Type B pancreatic cell (in vitro differentiated cells): ENCODE measurements around the gene ENOSF1. TPM values are rescaled to one million over a fixed set of nuclear protein-coding genes. Genes with fewer than 3 reads are reported as not detected.

Experiments
- DNase-seq: peaks from one replicate; pipeline ENCODE4 v3.0.0; 2021; ENCODE audit warnings: mixed read lengths; ENCODE audit not compliant: unreplicated experiment; ENCODE audit errors: extremely low spot score
- H3K27ac Mint-ChIP-seq: 2 replicates; pipeline ENCODE4 v1.8.0; 2021; ENCODE audit warnings: mild to moderate bottlenecking, mixed read lengths
- H3K27me3 Mint-ChIP-seq: 2 replicates; pipeline ENCODE4 v1.8.0; 2021; ENCODE audit warnings: mixed read lengths
- H3K36me3 Mint-ChIP-seq: 2 replicates; pipeline ENCODE4 v1.8.0; 2021; ENCODE audit warnings: mixed read lengths
- H3K4me1 Mint-ChIP-seq: one replicate; pipeline ENCODE4 v1.8.0; 2021; ENCODE audit warnings: mixed read lengths; ENCODE audit not compliant: unreplicated experiment
- H3K4me3 Mint-ChIP-seq: 2 replicates; pipeline ENCODE4 v1.8.0; 2021; ENCODE audit warnings: mild to moderate bottlenecking, mixed read lengths
- H3K9me3 Mint-ChIP-seq: 2 replicates; pipeline ENCODE4 v1.8.0; 2021; ENCODE audit warnings: mixed read lengths
- total RNA-seq: library from RNA; stranded (reverse); gene quantifications from 2 replicates; pipeline ENCODE4 v1.2.1, GENCODE V29; 2021; ENCODE audit warnings: low replicate concordance
- TF ChIP-seq, protein P1 (sequence below): fragments of 200-600 bp; sonication (generic); conservative IDR thresholded peaks from 2 replicates; pipeline ENCODE4 v1.5.0; 2021; ENCODE audit warnings: antibody characterized with exemption, mild to moderate bottlenecking

Gene ENOSF1
- total RNA-seq, 1 donor from 2014 or later: 63.1 TPM

DNA sequence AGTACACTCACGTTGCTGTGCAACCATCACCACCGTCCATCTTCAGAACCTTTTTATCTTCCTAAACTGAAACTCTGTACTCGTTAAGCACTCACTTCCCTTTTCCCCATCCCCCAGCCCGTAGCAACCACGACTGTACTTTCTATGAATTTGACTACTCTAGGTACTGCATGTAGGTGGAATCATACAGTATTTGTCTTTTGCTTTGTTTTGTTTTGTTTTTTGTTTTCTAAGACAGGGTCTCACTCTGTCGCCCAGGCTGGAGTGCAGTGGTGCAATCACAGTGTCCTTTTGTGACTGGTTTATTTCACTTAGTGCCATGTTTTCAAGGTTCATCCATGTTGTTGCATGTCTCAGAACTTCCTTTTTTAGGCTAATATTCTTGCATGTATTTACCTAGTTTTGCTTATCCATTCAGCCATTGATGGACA lies 62.0 kb downstream of the ENOSF1 start:
- TF ChIP-seq, protein P1, sequence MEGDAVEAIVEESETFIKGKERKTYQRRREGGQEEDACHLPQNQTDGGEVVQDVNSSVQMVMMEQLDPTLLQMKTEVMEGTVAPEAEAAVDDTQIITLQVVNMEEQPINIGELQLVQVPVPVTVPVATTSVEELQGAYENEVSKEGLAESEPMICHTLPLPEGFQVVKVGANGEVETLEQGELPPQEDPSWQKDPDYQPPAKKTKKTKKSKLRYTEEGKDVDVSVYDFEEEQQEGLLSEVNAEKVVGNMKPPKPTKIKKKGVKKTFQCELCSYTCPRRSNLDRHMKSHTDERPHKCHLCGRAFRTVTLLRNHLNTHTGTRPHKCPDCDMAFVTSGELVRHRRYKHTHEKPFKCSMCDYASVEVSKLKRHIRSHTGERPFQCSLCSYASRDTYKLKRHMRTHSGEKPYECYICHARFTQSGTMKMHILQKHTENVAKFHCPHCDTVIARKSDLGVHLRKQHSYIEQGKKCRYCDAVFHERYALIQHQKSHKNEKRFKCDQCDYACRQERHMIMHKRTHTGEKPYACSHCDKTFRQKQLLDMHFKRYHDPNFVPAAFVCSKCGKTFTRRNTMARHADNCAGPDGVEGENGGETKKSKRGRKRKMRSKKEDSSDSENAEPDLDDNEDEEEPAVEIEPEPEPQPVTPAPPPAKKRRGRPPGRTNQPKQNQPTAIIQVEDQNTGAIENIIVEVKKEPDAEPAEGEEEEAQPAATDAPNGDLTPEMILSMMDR: no peak
- H3K27me3 Mint-ChIP-seq: no peaks in the 10 kb centered on the region
- no peak overlapping the region for H3K4me3 Mint-ChIP-seq
- DNase-seq: no peak
- no peak overlapping the region for H3K27ac Mint-ChIP-seq
- H3K36me3 Mint-ChIP-seq: peaks cover 1% of the 10 kb centered on the region
- H3K9me3 Mint-ChIP-seq: peaks cover 2% of the 10 kb centered on the region
- H3K4me1 Mint-ChIP-seq: peaks cover 11% of the 10 kb centered on the region

DNA sequence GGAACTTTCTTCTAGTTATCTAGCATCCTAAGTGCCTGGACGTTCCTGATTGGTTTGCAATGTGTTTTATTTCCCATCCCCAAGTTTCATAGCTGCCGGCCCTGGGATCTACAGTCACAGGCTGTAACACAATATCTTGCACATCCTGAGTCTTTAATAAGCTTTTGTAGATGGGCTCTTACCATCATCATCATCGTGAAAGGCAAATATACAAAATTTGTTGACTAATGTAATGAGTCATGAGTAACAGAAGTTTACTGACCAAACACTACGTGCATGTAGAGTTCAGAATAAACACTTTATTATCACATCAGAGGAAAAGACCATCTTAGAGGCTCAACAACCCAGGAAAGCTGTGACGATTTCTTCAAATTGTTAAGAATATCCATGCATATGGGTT lies 63.1 kb downstream of the ENOSF1 start:
- peaks cover 9% of the 10 kb centered on the region for H3K4me1 Mint-ChIP-seq
- no peak for DNase-seq
- H3K4me3 Mint-ChIP-seq: no peak overlapping the region
- H3K36me3 Mint-ChIP-seq: no peaks in the 10 kb centered on the region
- no peaks in the 10 kb centered on the region for H3K9me3 Mint-ChIP-seq
- H3K27ac Mint-ChIP-seq: no peak overlapping the region
- H3K27me3 Mint-ChIP-seq: no peaks in the 10 kb centered on the region
- TF ChIP-seq, protein P1: no peak

DNA sequence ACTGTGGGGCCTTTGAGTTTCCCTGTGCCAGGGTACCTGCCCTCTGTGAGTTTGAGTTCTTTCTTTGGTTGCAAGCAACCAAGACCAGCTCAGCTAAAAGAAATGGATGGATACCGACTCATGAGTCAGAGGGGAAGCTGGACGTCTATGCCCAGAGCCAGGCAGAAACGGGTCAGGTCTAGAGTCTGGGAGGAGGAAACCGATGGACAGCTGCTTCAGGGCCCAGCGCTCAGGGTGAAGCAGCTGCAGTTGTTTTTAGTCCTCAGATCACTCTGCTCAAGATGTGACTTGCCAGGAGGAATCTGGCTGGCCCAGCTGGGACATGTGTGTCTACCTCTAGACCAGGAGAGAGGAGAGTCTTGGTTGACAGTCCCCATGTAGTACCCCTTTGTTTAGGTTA lies 65.1 kb downstream of the ENOSF1 start:
- Mint-ChIP-seq H3K27ac (no peak overlapping the region), H3K9me3 (no peaks in the 10 kb centered on the region), H3K36me3 (no peaks in the 10 kb centered on the region), H3K4me3 (no peak overlapping the region), H3K27me3 (no peaks in the 10 kb centered on the region), H3K4me1 (peaks cover 9% of the 10 kb centered on the region)
- TF ChIP-seq, protein P1: no peak
- no peak for DNase-seq

DNA sequence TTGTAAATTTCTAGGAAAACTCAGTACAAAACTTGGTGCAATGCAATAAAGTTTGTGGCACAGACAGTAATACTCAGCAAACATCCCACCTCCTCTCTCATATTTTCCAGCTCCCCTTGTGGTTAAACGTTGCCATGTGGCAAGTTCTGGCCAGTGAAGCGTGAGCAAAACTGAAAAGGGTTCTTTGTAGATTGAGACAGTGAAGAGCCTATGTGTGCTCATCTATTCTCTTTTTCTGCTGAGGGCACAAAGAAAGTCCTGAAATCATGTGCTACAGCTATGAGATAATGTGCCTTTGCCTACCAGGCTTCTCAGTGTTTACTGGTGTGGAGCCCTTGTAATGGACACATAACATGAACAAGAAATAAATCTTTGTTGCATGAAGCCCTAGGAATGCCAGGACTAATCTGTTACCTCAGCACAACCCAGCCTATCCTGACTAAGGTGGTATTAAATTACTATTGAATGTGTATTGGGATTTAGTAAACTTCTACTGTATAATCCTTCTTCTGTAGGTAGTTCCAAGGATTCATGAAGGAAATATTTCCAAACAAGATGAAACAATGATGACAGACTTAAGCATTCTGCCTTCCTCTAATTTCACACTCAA lies 67.9 kb downstream of the ENOSF1 start:
- TF ChIP-seq, protein P1: peak; percentile 66
- Mint-ChIP-seq H3K36me3 (no peaks in the 10 kb centered on the region), H3K27ac (no peak overlapping the region), H3K4me1 (no peaks in the 10 kb centered on the region), H3K4me3 (no peak overlapping the region), H3K9me3 (no peaks in the 10 kb centered on the region), H3K27me3 (no peaks in the 10 kb centered on the region)
- DNase-seq: no peak

GRCh38 chr18:641224-641623 lies 71.2 kb downstream of the ENOSF1 start:
- DNase-seq: no peak
- Mint-ChIP-seq H3K27me3 (no peaks in the 10 kb centered on the region), H3K9me3 (no peaks in the 10 kb centered on the region), H3K27ac (no peak overlapping the region), H3K4me1 (no peaks in the 10 kb centered on the region), H3K36me3 (no peaks in the 10 kb centered on the region), H3K4me3 (no peak overlapping the region)
- TF ChIP-seq, protein P1: no peak
